Inflammatory macrophage (primary cell): ENCODE results near the gene TEFM.
"Not testable (repeated sequence)": the region's sequence is repeated elsewhere in the genome, so short reads cannot be mapped to it uniquely, and the experiment has no call there.

ENCODE experiments used
- DNase-seq, 2 donors: peaks; one replicate each; pipeline ENCODE4 v3.0.0-alpha.2; 2020 to 2022

Gene TEFM

GRCh38 chr17:30920683-30921543 is 14.9 kb upstream of the TEFM start:
- no peak for DNase-seq

GRCh38 chr17:30920282-30920681 is 14.2 kb upstream of the TEFM start:
- no peak for DNase-seq

GRCh38 chr17:30917050-30917449 is 11.0 kb upstream of the TEFM start:
- no peak for DNase-seq

DNA sequence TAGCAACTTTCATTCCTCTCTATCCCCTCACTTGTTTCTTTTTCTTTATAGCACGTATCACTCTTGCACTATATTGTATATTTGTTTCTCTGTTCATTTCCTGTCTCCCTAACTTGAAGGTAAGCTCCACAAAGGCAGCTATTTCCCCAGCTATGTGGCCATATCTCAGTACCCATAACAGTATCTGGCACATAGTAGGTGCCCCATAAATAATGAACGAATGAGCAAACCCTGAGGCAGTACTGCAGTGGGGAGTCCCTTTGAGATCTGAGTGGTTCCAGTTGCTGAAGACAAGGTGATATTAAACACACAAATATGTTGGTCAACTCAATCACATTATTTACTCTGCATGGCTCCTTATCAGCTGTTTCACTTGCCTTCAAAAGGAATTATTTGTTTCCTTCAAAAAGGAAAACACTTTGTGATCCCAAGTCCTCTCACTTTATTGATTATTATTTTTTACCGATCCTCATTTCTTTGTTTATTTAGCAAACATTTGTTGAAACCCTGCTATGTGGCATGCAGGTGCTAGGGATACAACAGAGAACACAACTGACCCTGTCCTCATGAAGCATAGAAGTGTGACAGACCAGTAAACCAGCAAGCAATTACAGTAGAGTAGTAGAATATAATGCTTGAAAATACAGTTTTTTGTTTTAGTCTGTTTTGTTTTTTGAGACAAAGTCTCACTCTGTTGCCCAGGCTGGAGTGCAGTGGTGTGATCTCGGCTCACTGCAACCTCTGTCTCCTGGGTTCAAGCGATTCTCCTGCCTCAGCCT is 10.0 kb upstream of the TEFM start:
- no peak for DNase-seq

GRCh38 chr17:30913955-30914354 is 7.9 kb upstream of the TEFM start:
- DNase-seq, result no peak

DNA sequence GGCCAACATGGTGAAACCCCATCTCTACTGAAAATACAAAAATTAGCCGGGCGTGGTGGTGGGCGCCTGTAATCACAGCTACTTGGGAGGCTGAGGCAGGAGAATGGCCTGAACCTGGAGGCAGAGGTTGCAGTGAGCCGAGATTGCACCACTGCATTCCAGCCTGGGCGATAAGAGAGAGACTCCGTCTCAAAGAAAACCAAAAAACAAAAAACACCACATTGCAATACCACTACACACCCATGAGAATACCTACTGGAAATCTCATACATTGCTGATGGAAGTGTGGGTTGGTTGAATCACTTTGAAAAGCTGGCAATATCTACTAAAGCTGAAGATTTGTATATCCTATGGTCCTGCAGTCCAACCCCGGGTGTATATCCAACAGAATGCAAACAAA is 4.1 kb upstream of the TEFM start:
- not testable (repeated sequence) for DNase-seq

GRCh38 chr17:30908717-30909420 is 2.8 kb upstream of the TEFM start:
- DNase-seq, result no peak

GRCh38 chr17:30905742-30906100 is 317 bp downstream of the TEFM start:
- peak; percentile 32 to 36 for DNase-seq

GRCh38 chr17:30897311-30897710 is 8.7 kb downstream of the TEFM start:
- no peak for DNase-seq

DNA sequence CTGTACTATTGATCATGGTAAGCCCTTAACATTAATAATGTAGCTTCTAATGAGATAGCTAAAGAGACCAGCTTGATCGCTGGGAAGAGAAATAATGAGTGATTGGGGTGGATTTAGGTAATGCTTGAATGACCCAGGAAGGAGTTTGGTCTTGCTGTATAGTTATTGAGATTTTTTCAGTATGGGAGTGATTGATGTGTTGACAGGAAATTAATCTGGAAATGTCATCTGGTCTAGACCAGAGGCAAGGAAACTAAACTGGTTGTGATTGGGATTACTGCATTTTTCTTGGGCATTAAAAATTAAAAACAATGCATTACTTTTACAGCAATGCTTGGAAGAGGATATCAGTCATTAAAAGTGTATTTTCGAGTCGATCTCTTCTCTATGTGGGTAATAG is 11.8 kb downstream of the TEFM start:
- DNase-seq, result no peak

DNA sequence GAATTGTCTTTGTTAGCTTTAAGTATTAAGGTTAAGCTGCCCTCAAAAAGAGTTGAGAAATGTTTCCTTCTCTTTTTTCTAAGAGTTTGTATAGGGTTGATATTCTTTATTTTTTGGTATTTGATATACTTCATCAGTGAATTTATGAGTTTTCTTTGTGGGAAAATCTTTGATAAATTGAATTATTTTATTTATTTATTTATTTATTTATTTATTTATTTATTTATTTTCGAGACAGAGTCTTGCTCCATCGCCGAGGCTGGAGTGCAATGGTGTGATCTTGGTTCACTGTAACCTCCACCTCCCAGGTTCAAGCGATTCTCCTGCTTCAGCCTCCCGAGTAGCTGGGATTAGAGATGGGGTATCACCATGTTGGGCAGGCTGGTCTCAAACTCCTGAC is 19.9 kb downstream of the TEFM start:
- no peak for DNase-seq

- DNase-seq, result no peak
These were observed 37.0 kb downstream of the TEFM start for GRCh38 chr17:30869005-30869404.

DNA sequence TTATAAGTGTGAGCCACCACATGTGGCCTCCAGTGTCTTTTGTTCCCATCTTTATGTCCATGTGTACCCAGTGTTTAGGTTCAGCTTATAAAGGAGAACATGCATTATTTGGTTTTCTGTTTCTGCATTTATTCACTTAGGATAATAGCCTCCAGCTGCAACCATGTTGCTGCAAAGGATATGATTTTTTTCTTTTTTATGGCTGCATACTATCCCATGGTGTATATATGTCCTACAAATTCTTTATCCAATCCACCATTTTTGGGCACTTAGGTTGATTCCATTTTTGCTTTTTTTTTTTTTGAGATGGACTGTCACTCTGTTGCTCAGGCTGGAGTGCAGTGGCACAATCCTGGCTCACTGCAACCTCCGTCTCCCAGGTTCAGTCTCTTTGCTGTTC is 41.4 kb downstream of the TEFM start:
- DNase-seq, result no peak

- no peak for DNase-seq
These were observed 47.3 kb downstream of the TEFM start for GRCh38 chr17:30858556-30859250.

DNA sequence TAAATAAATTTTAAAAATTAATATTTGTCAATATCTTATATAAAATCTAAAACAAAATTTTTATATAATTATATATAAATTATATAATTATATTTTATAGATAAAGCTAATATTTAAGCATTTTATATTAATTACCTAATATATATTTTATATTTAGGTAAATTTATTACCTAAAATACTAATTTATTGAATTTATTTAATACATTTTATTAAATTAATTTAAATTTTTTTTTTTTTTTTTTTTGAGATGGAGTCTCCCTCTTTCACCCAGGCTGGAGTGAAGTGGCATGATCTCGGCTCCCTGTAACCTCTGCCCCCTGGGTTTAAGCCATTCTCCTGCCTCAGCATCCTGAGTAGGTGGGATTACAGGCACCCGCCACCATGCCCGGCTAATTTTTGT is 51.9 kb downstream of the TEFM start:
- DNase-seq, result no peak
